Hepatocyte (in vitro differentiated cells): ENCODE data around the gene BCL11A. TPM values are rescaled to one million over a fixed set of nuclear protein-coding genes. Genes with fewer than 3 reads are reported as not detected.

Source experiments
- DNase-seq: peaks from one replicate; pipeline ENCODE4 v3.0.0-alpha.2; 2016; ENCODE audit warnings: low spot score
- H2AFZ ChIP-seq: fragments of 200-600 bp; sonication (generic); 2 replicates; pipeline ENCODE4 v1.6.0; 2016; ENCODE audit warnings: antibody characterized with exemption, mild to moderate bottlenecking
- H3K27ac ChIP-seq: fragments of 200-600 bp; sonication (generic); 2 replicates; pipeline ENCODE4 v1.5.1; 2016; ENCODE audit warnings: mild to moderate bottlenecking
- H3K27me3 ChIP-seq: fragments of 200-600 bp; sonication (generic); 2 replicates; pipeline ENCODE4 v1.6.1; 2016
- H3K36me3 ChIP-seq: fragments of 200-600 bp; sonication (generic); replicated peaks from 2 replicates; pipeline ENCODE4 v1.5.1; 2016; ENCODE audit warnings: low read depth; ENCODE audit not compliant: insufficient read depth
- H3K4me1 ChIP-seq: fragments of 200-600 bp; sonication (generic); 2 replicates; pipeline ENCODE4 v1.5.1; 2016; ENCODE audit warnings: mild to moderate bottlenecking, moderate library complexity; ENCODE audit not compliant: insufficient read depth
- H3K4me2 ChIP-seq: fragments of 200-600 bp; sonication (generic); 2 replicates; pipeline ENCODE4 v1.6.0; 2016
- H3K4me3 ChIP-seq: fragments of 200-600 bp; sonication (generic); 2 replicates; pipeline ENCODE4 v1.5.1; 2016; ENCODE audit warnings: mild to moderate bottlenecking
- H3K79me2 ChIP-seq: fragments of 200-600 bp; sonication (generic); 2 replicates; pipeline ENCODE4 v1.6.0; 2017; ENCODE audit warnings: mild to moderate bottlenecking
- H3K9me2 ChIP-seq: fragments of 200-600 bp; sonication (generic); replicated peaks from 2 replicates; pipeline ENCODE4 v1.6.0; 2017; ENCODE audit warnings: mild to moderate bottlenecking; ENCODE audit not compliant: insufficient read depth
- H3K9me3 ChIP-seq: fragments of 200-600 bp; sonication (generic); 2 replicates; pipeline ENCODE4 v1.5.1; 2016; ENCODE audit warnings: low read depth, mild to moderate bottlenecking
- H4K20me1 ChIP-seq: fragments of 200-600 bp; sonication (generic); 2 replicates; pipeline ENCODE4 v1.6.0; 2016; ENCODE audit warnings: mild to moderate bottlenecking; ENCODE audit not compliant: insufficient read depth, poor library complexity, severe bottlenecking
- EZH2 ChIP-seq: fragments of 200-600 bp; sonication (generic); IDR thresholded peaks from 2 replicates; pipeline ENCODE4 v1.6.1; 2016; ENCODE audit warnings: antibody characterized with exemption, mild to moderate bottlenecking, borderline replicate concordance
- EZH2phosphoT487 ChIP-seq: fragments of 200-600 bp; sonication (generic); IDR thresholded peaks from one replicate; pipeline ENCODE4 v1.6.1; 2018; ENCODE audit warnings: antibody characterized with exemption, mild to moderate bottlenecking, low read depth, moderate library complexity; ENCODE audit not compliant: unreplicated experiment, severe bottlenecking
- WGBS: methylation state at CpG from one replicate; pipeline ENCODE4 v1.1.6; 2016; ENCODE audit warnings: low lambda C conversion rate; ENCODE audit errors: missing lambda C conversion rate; 5-methylcytosine and 5-hydroxymethylcytosine counted together
- polyA plus RNA-seq: library from polyadenylated mRNA; unstranded; fragments of >200 nt; fragmentation: Nextera tagmentation; extraction: Ambion mirVana; gene quantifications from 2 replicates; pipeline ENCODE4 v1.2.1, GENCODE V29; 2016
- total RNA-seq: library from RNA; depleted of rRNA; stranded (reverse); fragments of >200 nt; gene quantifications from 2 replicates; pipeline ENCODE4 v1.2.3, GENCODE V29; 2014
- TF ChIP-seq, protein P1 (sequence below): fragments of 200-600 bp; sonication (generic); IDR thresholded peaks from 2 replicates; pipeline ENCODE4 v1.5.1; 2016; ENCODE audit warnings: antibody characterized with exemption, mild to moderate bottlenecking; ENCODE audit not compliant: poor library complexity

The BCL11A gene
- total and polyA plus RNA-seq, 2 experiments from 2014 or later: 14.4 to 22.6 TPM

DNA sequence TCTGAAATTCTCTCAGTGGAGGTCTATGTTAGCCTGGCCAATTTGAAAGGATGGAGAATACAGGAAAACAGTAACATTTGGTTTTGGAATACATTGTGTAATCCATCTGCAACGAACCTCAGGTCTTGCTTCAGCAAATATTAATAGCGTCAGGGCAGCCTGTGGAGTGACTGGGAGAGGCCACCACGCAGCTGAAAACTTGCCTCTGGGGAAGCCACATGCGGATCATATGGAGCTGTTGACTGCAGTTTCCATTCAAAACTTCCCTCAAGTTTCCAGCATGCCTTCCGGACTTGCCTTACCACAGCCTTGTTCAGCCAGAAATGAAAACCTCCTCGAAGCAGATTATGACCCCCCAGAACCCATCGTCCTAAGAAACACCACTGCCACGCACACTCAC is 25.7 kb downstream of the BCL11A start:
- no peak for DNase-seq
- Histone ChIP-seq H2AFZ (no peak overlapping the region), H3K27me3 (no peaks in the 10 kb centered on the region), H3K9me2 (no peaks in the 10 kb centered on the region), H3K79me2 (peaks cover 88% of the 10 kb centered on the region), H3K27ac (peak overlapping the region; percentile 82), H3K36me3 (no peaks in the 10 kb centered on the region), H3K9me3 (no peaks in the 10 kb centered on the region), H3K4me3 (no peak overlapping the region), H3K4me2 (no peak overlapping the region), H3K4me1 (peaks cover 38% of the 10 kb centered on the region), H4K20me1 (no peaks in the 10 kb centered on the region)
- TF ChIP-seq EZH2 (no peak), EZH2phosphoT487 (no peak)
- TF ChIP-seq, protein P1, sequence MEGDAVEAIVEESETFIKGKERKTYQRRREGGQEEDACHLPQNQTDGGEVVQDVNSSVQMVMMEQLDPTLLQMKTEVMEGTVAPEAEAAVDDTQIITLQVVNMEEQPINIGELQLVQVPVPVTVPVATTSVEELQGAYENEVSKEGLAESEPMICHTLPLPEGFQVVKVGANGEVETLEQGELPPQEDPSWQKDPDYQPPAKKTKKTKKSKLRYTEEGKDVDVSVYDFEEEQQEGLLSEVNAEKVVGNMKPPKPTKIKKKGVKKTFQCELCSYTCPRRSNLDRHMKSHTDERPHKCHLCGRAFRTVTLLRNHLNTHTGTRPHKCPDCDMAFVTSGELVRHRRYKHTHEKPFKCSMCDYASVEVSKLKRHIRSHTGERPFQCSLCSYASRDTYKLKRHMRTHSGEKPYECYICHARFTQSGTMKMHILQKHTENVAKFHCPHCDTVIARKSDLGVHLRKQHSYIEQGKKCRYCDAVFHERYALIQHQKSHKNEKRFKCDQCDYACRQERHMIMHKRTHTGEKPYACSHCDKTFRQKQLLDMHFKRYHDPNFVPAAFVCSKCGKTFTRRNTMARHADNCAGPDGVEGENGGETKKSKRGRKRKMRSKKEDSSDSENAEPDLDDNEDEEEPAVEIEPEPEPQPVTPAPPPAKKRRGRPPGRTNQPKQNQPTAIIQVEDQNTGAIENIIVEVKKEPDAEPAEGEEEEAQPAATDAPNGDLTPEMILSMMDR: no peak
- WGBS: 82% methylated on average over 8 of the region's 8 CpGs

DNA sequence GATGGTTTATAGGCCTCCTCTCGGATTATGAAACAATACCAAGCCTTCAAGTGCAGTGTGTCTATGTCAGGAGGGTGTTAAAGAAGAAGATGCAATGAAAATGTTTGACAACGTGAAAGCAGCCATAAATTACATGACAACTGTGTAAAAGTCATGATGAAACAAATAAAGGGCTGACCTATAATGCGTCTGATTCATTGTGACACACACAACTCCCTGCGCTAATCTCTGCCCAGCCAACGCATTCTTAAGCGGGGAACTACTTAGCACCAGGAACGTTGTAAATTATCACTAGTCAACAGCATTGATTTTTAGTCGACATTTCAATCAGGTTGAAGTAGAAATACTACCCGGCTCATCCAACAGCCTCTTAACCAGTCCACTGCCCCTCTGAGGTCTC is 26.8 kb downstream of the BCL11A start:
- no peaks in the 10 kb centered on the region for H3K36me3 ChIP-seq
- no peak overlapping the region for H3K4me3 ChIP-seq
- H3K9me2 ChIP-seq: no peaks in the 10 kb centered on the region
- H3K9me3 ChIP-seq: no peaks in the 10 kb centered on the region
- no peak for DNase-seq
- H3K4me1 ChIP-seq: peaks cover 27% of the 10 kb centered on the region
- no peaks in the 10 kb centered on the region for H4K20me1 ChIP-seq
- peaks cover 89% of the 10 kb centered on the region for H3K79me2 ChIP-seq
- no peak overlapping the region for H3K4me2 ChIP-seq
- WGBS: 80% methylated on average over 9 of the region's 9 CpGs
- no peak overlapping the region for H2AFZ ChIP-seq
- no peak overlapping the region for H3K27ac ChIP-seq
- TF ChIP-seq EZH2phosphoT487 (no peak), EZH2 (no peak)
- TF ChIP-seq, protein P1: no peak
- H3K27me3 ChIP-seq: no peaks in the 10 kb centered on the region

DNA sequence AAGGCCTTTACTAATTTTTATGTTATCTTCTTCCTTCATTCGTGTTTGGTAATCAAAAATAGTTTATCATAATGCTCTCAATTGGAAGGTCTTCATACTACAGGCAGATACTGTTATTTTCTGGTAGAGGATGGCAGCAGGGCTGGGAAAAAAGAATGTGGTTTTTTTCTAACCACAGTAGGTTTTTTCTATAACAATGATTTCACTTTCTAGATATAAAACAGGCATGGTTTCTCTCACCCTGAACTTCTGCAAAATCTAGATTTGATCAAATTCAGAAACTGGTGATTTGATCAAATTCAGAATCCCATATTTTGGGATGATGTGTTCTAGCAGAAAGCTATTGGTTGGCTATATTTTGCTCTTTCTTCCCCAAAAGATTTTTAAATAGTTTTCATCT is 27.6 kb downstream of the BCL11A start:
- peaks cover 90% of the 10 kb centered on the region for H3K79me2 ChIP-seq
- peaks cover 20% of the 10 kb centered on the region for H3K4me1 ChIP-seq
- WGBS: 89% methylated on average over 1 of the region's 1 CpG
- H2AFZ ChIP-seq: no peak overlapping the region
- H3K4me2 ChIP-seq: no peak overlapping the region
- no peaks in the 10 kb centered on the region for H3K9me3 ChIP-seq
- no peaks in the 10 kb centered on the region for H3K9me2 ChIP-seq
- H3K4me3 ChIP-seq: no peak overlapping the region
- H3K27me3 ChIP-seq: no peaks in the 10 kb centered on the region
- no peaks in the 10 kb centered on the region for H3K36me3 ChIP-seq
- no peak overlapping the region for H3K27ac ChIP-seq
- no peak for DNase-seq
- H4K20me1 ChIP-seq: no peaks in the 10 kb centered on the region
- TF ChIP-seq EZH2phosphoT487 (no peak), EZH2 (no peak)
- TF ChIP-seq, protein P1: no peak

- H3K27ac ChIP-seq: no peak overlapping the region
- no peaks in the 10 kb centered on the region for H3K27me3 ChIP-seq
- H3K9me2 ChIP-seq: no peaks in the 10 kb centered on the region
- 84% methylated on average over 4 of the region's 4 CpGs for WGBS
- no peaks in the 10 kb centered on the region for H4K20me1 ChIP-seq
- H3K79me2 ChIP-seq: peaks cover 100% of the 10 kb centered on the region
- no peak for DNase-seq
- H3K4me1 ChIP-seq: peaks cover 11% of the 10 kb centered on the region
- H3K4me2 ChIP-seq: no peak overlapping the region
- H3K36me3 ChIP-seq: no peaks in the 10 kb centered on the region
- H2AFZ ChIP-seq: no peak overlapping the region
- H3K9me3 ChIP-seq: no peaks in the 10 kb centered on the region
- H3K4me3 ChIP-seq: no peak overlapping the region
- no peak for TF ChIP-seq EZH2
These were observed 28.6 kb downstream of the BCL11A start for GRCh38 chr2:60524874-60525273.
